IPS-18c (cell line): ENCODE data around the gene CYFIP2.

ENCODE experiments used
- H3K4me3 ChIP-seq: 2 replicates; pipeline ENCODE4 v1.7.0; 2013; ENCODE audit warnings: low read depth, mild to moderate bottlenecking, low read length, moderate library complexity; ENCODE audit not compliant: insufficient read depth
- H3K9me3 ChIP-seq: one replicate; pipeline ENCODE4 v1.6.1; 2013; ENCODE audit warnings: mild to moderate bottlenecking, low read length, moderate library complexity; ENCODE audit not compliant: control insufficient read depth, insufficient read depth

The CYFIP2 gene

GRCh38 chr5:157335534-157336422 is 69.9 kb downstream of the CYFIP2 start:
- Histone ChIP-seq H3K4me3 (no peak overlapping the region), H3K9me3 (peaks cover 2% of the 10 kb centered on the region)

GRCh38 chr5:157336423-157336744 is 70.5 kb downstream of the CYFIP2 start:
- Histone ChIP-seq H3K4me3 (no peak overlapping the region), H3K9me3 (peaks cover 2% of the 10 kb centered on the region)

GRCh38 chr5:157339409-157339808 is 73.5 kb downstream of the CYFIP2 start:
- no peak overlapping the region for H3K4me3 ChIP-seq
- peaks cover 2% of the 10 kb centered on the region for H3K9me3 ChIP-seq

- H3K4me3 ChIP-seq, result no peak overlapping the region
- H3K9me3 ChIP-seq, result no peaks in the 10 kb centered on the region
Measured at GRCh38 chr5:157342822-157343402, 77.0 kb downstream of the CYFIP2 start.

GRCh38 chr5:157343842-157344790 is 78.2 kb downstream of the CYFIP2 start:
- Histone ChIP-seq H3K9me3 (no peaks in the 10 kb centered on the region), H3K4me3 (no peak overlapping the region)

- H3K4me3 ChIP-seq, result no peak overlapping the region
- H3K9me3 ChIP-seq, result no peaks in the 10 kb centered on the region
Measured at GRCh38 chr5:157345067-157345466, 79.1 kb downstream of the CYFIP2 start.

- Histone ChIP-seq H3K4me3 (no peak overlapping the region), H3K9me3 (no peaks in the 10 kb centered on the region)
Measured at GRCh38 chr5:157345485-157345884, 79.6 kb downstream of the CYFIP2 start.

- no peak overlapping the region for H3K4me3 ChIP-seq
- no peaks in the 10 kb centered on the region for H3K9me3 ChIP-seq
Measured at GRCh38 chr5:157347301-157348048, 81.6 kb downstream of the CYFIP2 start.

- Histone ChIP-seq H3K4me3 (no peak overlapping the region), H3K9me3 (no peaks in the 10 kb centered on the region)
Measured at GRCh38 chr5:157348049-157348400, 82.1 kb downstream of the CYFIP2 start.

- Histone ChIP-seq H3K4me3 (no peak overlapping the region), H3K9me3 (no peaks in the 10 kb centered on the region)
Measured at GRCh38 chr5:157350939-157351801, 85.2 kb downstream of the CYFIP2 start.

GRCh38 chr5:157351802-157352092 is 85.8 kb downstream of the CYFIP2 start:
- Histone ChIP-seq H3K9me3 (no peaks in the 10 kb centered on the region), H3K4me3 (no peak overlapping the region)

- Histone ChIP-seq H3K9me3 (no peaks in the 10 kb centered on the region), H3K4me3 (no peak overlapping the region)
Measured at GRCh38 chr5:157352756-157353340, 86.9 kb downstream of the CYFIP2 start.

GRCh38 chr5:157354800-157355199 is 88.9 kb downstream of the CYFIP2 start:
- no peaks in the 10 kb centered on the region for H3K9me3 ChIP-seq
- no peak overlapping the region for H3K4me3 ChIP-seq

- Histone ChIP-seq H3K9me3 (no peaks in the 10 kb centered on the region), H3K4me3 (no peak overlapping the region)
Measured at GRCh38 chr5:157356576-157356975, 90.7 kb downstream of the CYFIP2 start.

- no peaks in the 10 kb centered on the region for H3K9me3 ChIP-seq
- no peak overlapping the region for H3K4me3 ChIP-seq
Measured at GRCh38 chr5:157357823-157358222, 91.9 kb downstream of the CYFIP2 start.

- no peak overlapping the region for H3K4me3 ChIP-seq
- H3K9me3 ChIP-seq, result no peaks in the 10 kb centered on the region
Measured at GRCh38 chr5:157358871-157359270, 92.9 kb downstream of the CYFIP2 start.
